GM23338 (cell line): Measurements from ENCODE around the gene MAPK8IP3. TPM values are rescaled to one million over a fixed set of nuclear protein-coding genes. Genes with fewer than 3 reads are reported as not detected.
"Not testable (repeated sequence)": the region's sequence is repeated elsewhere in the genome, so short reads cannot be mapped to it uniquely, and the experiment has no call there.

Experiments used
- ATAC-seq: fragments of 200-7000 bp; cut with Tn5 transposase; 3 replicates; pipeline ENCODE4 v1.9.1; 2020
- DNase-seq: peaks from one replicate; pipeline ENCODE4 v3.0.0-alpha.2; 2015; ENCODE audit warnings: low spot score
- H2AFZ ChIP-seq: fragments of 200-600 bp; sonication (generic); 2 replicates; pipeline ENCODE4 v1.8.0; 2016; ENCODE audit warnings: antibody characterized with exemption, mild to moderate bottlenecking, moderate library complexity
- H3F3A ChIP-seq: fragments of 200-600 bp; sonication (generic); replicated peaks from 2 replicates; pipeline ENCODE4 v1.8.0; 2017; ENCODE audit warnings: antibody characterized with exemption, mixed run types, low read depth
- H3K27ac ChIP-seq: fragments of 200-600 bp; sonication (generic); 2 replicates; pipeline ENCODE4 v1.6.1; 2016; ENCODE audit warnings: low read depth
- H3K27me3 ChIP-seq: fragments of 200-600 bp; sonication (generic); 2 replicates; pipeline ENCODE4 v1.8.0; 2016; ENCODE audit warnings: mild to moderate bottlenecking, mixed run types, moderate library complexity; ENCODE audit not compliant: insufficient read depth
- H3K36me3 ChIP-seq: fragments of 200-600 bp; sonication (generic); 2 replicates; pipeline ENCODE4 v1.8.0; 2016; ENCODE audit warnings: mild to moderate bottlenecking; ENCODE audit not compliant: insufficient read depth
- H3K4me1 ChIP-seq: fragments of 200-600 bp; sonication (generic); 2 replicates; pipeline ENCODE4 v1.8.0; 2016; ENCODE audit warnings: mild to moderate bottlenecking, moderate library complexity; ENCODE audit not compliant: insufficient read depth
- H3K4me2 ChIP-seq: fragments of 200-600 bp; sonication (generic); 2 replicates; pipeline ENCODE4 v1.7.1; 2017; ENCODE audit warnings: mixed run types
- H3K4me3 ChIP-seq: fragments of 200-600 bp; sonication (generic); 2 replicates; pipeline ENCODE4 v1.6.1; 2016; ENCODE audit warnings: mixed run types
- H3K79me2 ChIP-seq: fragments of 200-600 bp; sonication (generic); replicated peaks from 2 replicates; pipeline ENCODE4 v1.8.0; 2017; ENCODE audit warnings: mild to moderate bottlenecking; ENCODE audit not compliant: insufficient read depth
- H3K9me2 ChIP-seq: fragments of 200-600 bp; sonication (generic); 2 replicates; pipeline ENCODE4 v1.8.0; 2017; ENCODE audit not compliant: insufficient read depth
- H4K20me1 ChIP-seq: fragments of 200-600 bp; sonication (generic); replicated peaks from 2 replicates; pipeline ENCODE4 v1.8.0; 2017; ENCODE audit warnings: mild to moderate bottlenecking; ENCODE audit not compliant: insufficient read depth
- H3K27ac Mint-ChIP-seq: 2 replicates; pipeline ENCODE4 v1.8.0; 2020; ENCODE audit warnings: inconsistent platforms, mild to moderate bottlenecking, moderate library complexity, mixed read lengths
- H3K27me3 Mint-ChIP-seq: 3 replicates; pipeline ENCODE4 v1.8.0; 2022; ENCODE audit warnings: low read depth, mild to moderate bottlenecking, moderate library complexity, mixed read lengths, inconsistent platforms; ENCODE audit not compliant: insufficient read depth, poor library complexity
- H3K36me3 Mint-ChIP-seq: 3 replicates; pipeline ENCODE4 v1.8.0; 2021; ENCODE audit warnings: low read depth, mild to moderate bottlenecking, inconsistent platforms, moderate library complexity, mixed read lengths
- H3K4me1 Mint-ChIP-seq: 3 replicates; pipeline ENCODE4 v1.8.0; 2020; ENCODE audit warnings: mild to moderate bottlenecking, inconsistent platforms, mixed read lengths
- H3K4me3 Mint-ChIP-seq: 3 replicates; pipeline ENCODE4 v1.8.0; 2021; ENCODE audit warnings: moderate library complexity, mild to moderate bottlenecking, inconsistent platforms, mixed read lengths
- H3K9me3 Mint-ChIP-seq: 3 replicates; pipeline ENCODE4 v1.8.0; 2020; ENCODE audit warnings: moderate library complexity, mild to moderate bottlenecking, inconsistent platforms, mixed read lengths
- CREB1 ChIP-seq: fragments of 250-450 bp; sonication (Bioruptor Pico); IDR thresholded peaks from 2 replicates; pipeline ENCODE4 v1.5.0; 2020; ENCODE audit warnings: low read depth, mild to moderate bottlenecking, moderate library complexity
- EZH2 ChIP-seq: fragments of 200-600 bp; sonication (generic); IDR thresholded peaks from one replicate; pipeline ENCODE4 v1.8.0; 2017; ENCODE audit warnings: antibody characterized with exemption, mild to moderate bottlenecking, low read depth; ENCODE audit not compliant: unreplicated experiment
- JUNB ChIP-seq: IDR thresholded peaks from one replicate; pipeline ENCODE4 v1.6.1; 2016; ENCODE audit warnings: antibody characterized with exemption; ENCODE audit not compliant: unreplicated experiment
- NANOG ChIP-seq: IDR thresholded peaks from 2 replicates; pipeline ENCODE4 v1.6.1; 2016; ENCODE audit warnings: antibody characterized with exemption, borderline replicate concordance
- POLR2AphosphoS5 ChIP-seq: IDR thresholded peaks from 2 replicates; pipeline ENCODE4 v1.6.1; 2016; ENCODE audit warnings: antibody characterized with exemption, low read depth
- REST ChIP-seq: IDR thresholded peaks from one replicate; pipeline ENCODE4 v1.6.1; 2018; ENCODE audit warnings: antibody characterized with exemption; ENCODE audit not compliant: unreplicated experiment
- STAT1 ChIP-seq: IDR thresholded peaks from one replicate; pipeline ENCODE4 v1.6.1; 2016; ENCODE audit warnings: antibody characterized with exemption; ENCODE audit not compliant: unreplicated experiment
- ZNF462 ChIP-seq: fragments of 250-450 bp; sonication (Bioruptor Pico); IDR thresholded peaks from 2 replicates; pipeline ENCODE4 v1.5.0; 2020; ENCODE audit warnings: mild to moderate bottlenecking, moderate library complexity
- polyA plus RNA-seq: library from polyadenylated mRNA; unstranded; fragments of >200 nt; fragmentation: Nextera tagmentation; extraction: Ambion mirVana; gene quantifications from 2 replicates; pipeline ENCODE4 v1.2.1, GENCODE V29; 2016
- total RNA-seq: library from RNA; depleted of rRNA; stranded (reverse); fragments of >200 nt; shearing (Covaris generic); gene quantifications from 2 replicates; pipeline ENCODE4 v1.2.3, GENCODE V29; 2014

MAPK8IP3 gene
- total and polyA plus RNA-seq, 2 experiments from 2014 or later: 11.3 to 58.4 TPM

- peaks cover 2% of the 10 kb centered on the region for H3K27me3 Mint-ChIP-seq
- Histone ChIP-seq H3F3A (no peaks in the 10 kb centered on the region), H3K4me1 (peaks cover 17% of the 10 kb centered on the region), H3K4me2 (peak overlapping the region; percentile 60; the same call in 1 of the 2 replicates), H4K20me1 (peaks cover 16% of the 10 kb centered on the region), H3K27ac (no peak overlapping the region), H3K36me3 (no peaks in the 10 kb centered on the region), H3K4me3 (0 out of 2 replicates have a peak overlapping the region, but pooled peaks have one; percentile 30), H3K79me2 (peaks cover 69% of the 10 kb centered on the region), H2AFZ (no peak overlapping the region), H3K9me2 (no peaks in the 10 kb centered on the region), H3K27me3 (no peaks in the 10 kb centered on the region)
- peak overlapping the region; percentile 84 for H3K27ac Mint-ChIP-seq
- DNase-seq (peak; percentile 63), ATAC-seq (peak; percentile 85)
- peaks cover 20% of the 10 kb centered on the region for H3K4me1 Mint-ChIP-seq
- TF ChIP-seq EZH2: no peak
- peak overlapping the region; percentile 40; the same call in 2 of the 3 replicates for H3K4me3 Mint-ChIP-seq
- H3K9me3 Mint-ChIP-seq: no peaks in the 10 kb centered on the region
- no peaks in the 10 kb centered on the region for H3K36me3 Mint-ChIP-seq
Observed at GRCh38 chr16:1713933-1714332, 7.9 kb downstream of the MAPK8IP3 start.

- H3K79me2 ChIP-seq: peaks cover 56% of the 10 kb centered on the region
- no peak for DNase-seq
- H3K4me3 ChIP-seq: no peak overlapping the region
- Mint-ChIP-seq H3K36me3 (no peaks in the 10 kb centered on the region), H3K4me1 (peaks cover 23% of the 10 kb centered on the region), H3K27me3 (peaks cover 2% of the 10 kb centered on the region), H3K27ac (no peak overlapping the region), H3K9me3 (no peaks in the 10 kb centered on the region), H3K4me3 (no peak overlapping the region)
- no peak overlapping the region for H2AFZ ChIP-seq
- H3K27me3 ChIP-seq: no peaks in the 10 kb centered on the region
- H3K4me1 ChIP-seq: peaks cover 17% of the 10 kb centered on the region
- no peaks in the 10 kb centered on the region for H3K9me2 ChIP-seq
- no peak for ATAC-seq
- H4K20me1 ChIP-seq: peaks cover 16% of the 10 kb centered on the region
- no peak overlapping the region for H3K27ac ChIP-seq
- no peaks in the 10 kb centered on the region for H3K36me3 ChIP-seq
- no peak for TF ChIP-seq STAT1
- TF ChIP-seq REST: no peak
- no peak for TF ChIP-seq JUNB
- no peak for TF ChIP-seq POLR2AphosphoS5
- TF ChIP-seq CREB1 (CRISPR knock-in tag): no peak
- no peak for TF ChIP-seq ZNF462 (CRISPR knock-in tag)
- TF ChIP-seq NANOG: no peak
- no peaks in the 10 kb centered on the region for H3F3A ChIP-seq
- H3K4me2 ChIP-seq: no peak overlapping the region
Observed at GRCh38 chr16:1715220-1715619, 9.2 kb downstream of the MAPK8IP3 start.

- H3K9me2 ChIP-seq, H3K27me3 Mint-ChIP-seq, H3K4me3 Mint-ChIP-seq, H3K27me3 ChIP-seq, H3K9me3 Mint-ChIP-seq, H4K20me1 ChIP-seq, H3K36me3 Mint-ChIP-seq, H2AFZ ChIP-seq, H3K27ac ChIP-seq, DNase-seq, H3K36me3 ChIP-seq, H3K4me2 ChIP-seq, H3K4me3 ChIP-seq, ATAC-seq, H3F3A ChIP-seq, H3K27ac Mint-ChIP-seq: not testable (repeated sequence)
- Histone ChIP-seq H3K79me2 (peaks cover 30% of the 10 kb centered on the region), H3K4me1 (peaks cover 15% of the 10 kb centered on the region)
- peaks cover 17% of the 10 kb centered on the region for H3K4me1 Mint-ChIP-seq
Observed at GRCh38 chr16:1718236-1718635, 12.2 kb downstream of the MAPK8IP3 start.
